HG02588 (cell line): ENCODE measurements around the gene EFCAB6.

Experiments used
- ATAC-seq: cut with Tn5 transposase; IDR thresholded peaks from one replicate; pipeline ENCODE4 v1.9.1; 2021; ENCODE audit warnings: mild to moderate bottlenecking, moderate library complexity; ENCODE audit not compliant: unreplicated experiment

EFCAB6 gene

GRCh38 chr22:43533656-43534428, 278.3 kb downstream of the EFCAB6 start:
- ATAC-seq: no peak

- no peak for ATAC-seq
These were observed 279.0 kb downstream of the EFCAB6 start for GRCh38 chr22:43533156-43533530.

DNA sequence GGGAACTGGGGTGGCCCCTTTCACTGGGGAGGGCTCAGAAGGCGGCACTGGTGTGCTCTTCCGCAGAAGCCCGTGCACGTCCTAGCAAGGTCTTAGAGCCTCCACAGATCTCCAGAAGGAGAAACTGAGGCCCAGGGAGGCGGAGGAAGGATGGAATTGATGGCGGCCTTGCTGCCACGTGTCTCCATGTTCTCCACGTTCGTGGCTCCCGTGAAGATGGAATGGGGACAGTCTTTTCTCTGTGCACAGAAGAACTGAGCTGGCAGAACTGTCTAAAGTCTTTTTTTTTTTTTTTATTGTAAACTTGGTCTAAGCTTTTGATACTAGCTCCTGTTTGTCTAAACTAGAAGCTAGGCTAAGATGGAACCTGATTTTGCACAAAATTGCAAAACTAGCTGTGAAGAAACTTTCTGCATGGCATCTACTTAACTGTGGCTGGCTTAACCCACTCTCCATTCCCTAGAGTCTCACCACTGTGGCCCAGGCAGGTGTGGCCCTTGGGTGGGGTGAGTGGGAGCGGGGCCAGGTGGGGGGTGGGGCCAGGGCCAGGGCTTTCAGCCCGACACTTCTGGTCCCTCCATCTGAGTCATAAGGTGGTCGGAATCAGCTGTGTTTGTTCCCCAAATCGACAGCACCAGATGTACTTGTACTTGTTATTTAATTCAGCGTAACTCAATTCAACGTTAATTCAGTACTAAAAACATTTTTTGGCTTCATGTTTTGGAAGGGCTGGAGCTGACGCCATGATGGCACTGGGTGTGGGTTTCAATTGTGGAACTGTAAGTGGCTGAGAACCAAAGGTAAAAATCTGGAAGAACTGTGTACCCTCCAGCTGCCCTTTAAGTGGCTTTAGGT, 279.6 kb downstream of the EFCAB6 start:
- no peak for ATAC-seq

DNA sequence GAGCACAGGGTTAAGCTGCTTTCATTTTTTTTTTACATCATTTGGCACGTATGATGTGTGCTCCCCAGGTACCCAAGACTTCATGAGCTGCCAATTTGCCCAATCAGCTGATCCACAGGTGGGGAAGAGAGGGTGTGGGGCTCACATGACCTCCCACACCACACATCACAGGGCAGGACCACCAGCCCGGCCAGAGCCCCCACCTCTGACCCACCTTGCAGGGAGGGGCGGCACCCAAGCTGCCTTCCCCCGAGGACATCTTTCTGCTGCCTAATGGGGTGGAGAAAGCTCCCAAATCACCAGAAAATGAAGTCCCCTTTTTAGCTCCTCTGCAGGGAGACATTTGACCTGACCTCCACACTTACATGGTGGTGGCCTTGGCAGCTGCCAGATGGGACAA, 280.5 kb downstream of the EFCAB6 start:
- no peak for ATAC-seq

DNA sequence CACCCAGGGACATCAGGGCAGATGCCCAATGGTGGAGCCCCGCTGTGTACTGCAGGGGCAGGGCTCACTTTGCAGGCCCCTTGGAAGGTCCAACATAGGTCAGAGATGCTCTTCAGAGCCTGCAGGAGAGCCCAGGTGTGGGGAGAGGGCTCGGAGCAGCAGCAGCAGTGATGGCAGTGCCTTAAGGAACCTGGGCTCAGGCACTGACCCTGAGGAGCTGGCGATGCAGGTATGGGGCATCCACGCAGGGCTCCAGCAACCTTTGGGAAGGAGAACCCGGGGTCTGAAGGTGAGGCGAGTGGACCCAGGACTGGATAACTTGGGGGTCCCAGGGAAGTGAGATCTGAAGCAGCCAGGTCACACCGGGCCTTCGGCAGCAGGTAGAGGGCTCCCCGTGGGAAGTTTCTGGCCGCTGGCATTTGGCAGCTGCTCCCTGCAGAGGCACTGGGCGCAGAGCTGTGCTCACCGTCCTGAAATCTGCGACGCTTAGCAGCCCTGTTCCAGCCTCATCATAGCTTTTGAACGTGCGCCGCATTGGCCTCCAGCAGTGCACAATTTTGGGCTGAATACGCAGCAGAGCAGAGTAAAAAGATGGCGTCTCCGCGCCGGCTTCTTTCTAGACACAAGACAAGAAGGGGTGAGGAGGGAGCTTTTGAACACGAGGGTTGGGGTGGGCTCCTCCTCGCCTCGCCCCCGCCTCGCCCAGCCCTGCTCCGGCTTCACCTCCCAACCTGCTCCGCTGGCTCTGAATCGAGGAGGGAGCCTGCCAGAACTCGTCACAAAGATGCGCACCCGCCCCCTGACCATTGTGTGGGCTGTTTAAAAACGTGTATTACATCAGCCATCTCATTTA, 281.5 kb downstream of the EFCAB6 start:
- no peak for ATAC-seq

DNA sequence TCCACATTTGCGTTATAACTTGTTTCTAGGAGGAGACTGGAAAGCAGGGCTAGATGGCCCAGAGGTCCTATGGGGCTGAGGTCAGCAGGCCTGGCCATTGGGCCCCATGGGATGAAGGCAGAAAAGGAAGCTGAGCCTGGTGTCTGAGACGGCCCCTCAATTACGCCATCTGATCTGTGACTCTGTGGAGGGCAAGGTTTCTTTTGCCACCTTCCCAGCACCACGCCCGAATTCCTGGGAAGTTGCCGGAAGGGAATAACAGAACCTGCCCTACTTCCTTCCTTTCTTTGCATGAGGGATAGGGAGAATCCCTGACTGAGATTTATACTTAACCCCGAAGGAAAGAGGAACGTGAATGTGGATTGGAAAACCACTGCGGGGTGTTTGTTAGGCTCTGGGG, 282.2 kb downstream of the EFCAB6 start:
- no peak for ATAC-seq

DNA sequence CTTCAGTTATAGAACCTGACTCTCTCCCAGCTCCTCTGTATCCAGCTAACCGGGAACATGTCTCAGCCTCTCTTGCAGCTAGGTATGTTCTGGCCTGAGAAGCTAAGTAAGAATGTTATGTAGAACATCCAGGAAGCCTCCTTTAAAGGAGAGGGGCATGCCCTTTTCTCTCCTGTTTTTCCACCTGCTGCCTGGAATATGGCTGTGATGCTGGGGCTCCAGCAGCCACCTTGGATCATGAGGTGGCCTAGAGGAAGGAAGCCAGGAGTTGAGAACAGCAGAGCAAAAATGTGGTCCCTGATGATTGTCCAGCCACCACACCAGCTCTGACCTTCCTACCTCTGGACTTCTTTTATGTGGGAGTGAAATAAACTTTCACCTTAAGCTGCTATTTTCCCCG, 282.6 kb downstream of the EFCAB6 start:
- ATAC-seq: no peak

DNA sequence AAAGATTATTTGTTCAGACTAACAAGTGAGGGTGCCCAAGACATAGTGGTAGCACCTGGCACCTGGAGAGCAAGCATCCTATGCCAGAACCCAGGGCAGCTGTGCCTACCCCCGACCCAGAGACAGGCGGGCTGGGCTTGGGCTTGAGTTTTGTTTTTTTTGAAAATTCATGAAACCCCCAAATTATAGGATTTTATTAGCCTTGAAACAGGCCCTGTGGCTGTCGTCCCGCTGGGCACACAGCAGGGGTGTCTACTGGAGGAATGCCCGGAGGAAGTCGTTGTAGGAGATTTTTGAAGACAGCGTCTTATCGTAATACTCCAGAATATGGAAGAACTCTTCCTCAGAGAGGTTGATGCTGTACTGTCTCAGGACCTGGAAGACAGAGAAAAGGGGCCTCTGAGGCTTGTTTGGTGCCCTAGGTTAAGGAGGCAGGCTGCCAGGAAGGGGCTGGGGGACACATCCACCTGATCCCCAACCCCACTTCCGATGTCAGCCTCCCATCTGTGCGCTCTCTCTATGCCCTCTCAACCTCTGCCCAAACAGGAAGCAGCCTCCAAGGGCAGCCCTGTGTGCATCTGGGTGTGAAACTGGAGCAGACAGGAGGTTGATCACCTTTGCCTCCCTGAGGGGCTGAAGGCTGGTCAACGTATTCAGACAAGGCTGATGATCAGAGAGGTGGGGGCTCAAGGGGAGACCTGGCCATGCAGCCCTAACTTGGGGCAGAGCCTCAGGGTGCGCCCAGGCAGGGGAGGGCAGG, 283.3 kb downstream of the EFCAB6 start:
- no peak for ATAC-seq

GRCh38 chr22:43526946-43527345, 285.2 kb downstream of the EFCAB6 start:
- ATAC-seq: no peak

GRCh38 chr22:43526117-43526655, 285.9 kb downstream of the EFCAB6 start:
- ATAC-seq: no peak

DNA sequence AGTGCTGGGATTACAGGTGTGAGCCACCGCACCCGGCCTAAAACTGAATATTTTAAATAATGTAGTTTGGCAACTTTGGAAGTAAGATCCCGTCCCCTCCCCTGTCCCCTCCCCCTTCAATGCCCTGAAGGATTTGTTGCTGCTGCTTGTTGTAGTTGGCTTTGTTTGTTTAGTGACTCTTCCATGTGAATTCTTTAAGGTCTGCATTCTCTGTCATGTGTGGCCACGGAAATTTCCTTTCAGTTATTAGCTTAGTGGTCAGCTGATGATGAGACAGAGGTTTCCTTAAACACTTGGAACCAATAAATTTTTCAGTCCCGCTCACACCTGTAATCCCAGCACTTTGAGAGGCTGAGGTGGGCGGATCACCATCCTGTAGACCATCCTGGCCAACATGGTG, 290.4 kb downstream of the EFCAB6 start:
- no peak for ATAC-seq

DNA sequence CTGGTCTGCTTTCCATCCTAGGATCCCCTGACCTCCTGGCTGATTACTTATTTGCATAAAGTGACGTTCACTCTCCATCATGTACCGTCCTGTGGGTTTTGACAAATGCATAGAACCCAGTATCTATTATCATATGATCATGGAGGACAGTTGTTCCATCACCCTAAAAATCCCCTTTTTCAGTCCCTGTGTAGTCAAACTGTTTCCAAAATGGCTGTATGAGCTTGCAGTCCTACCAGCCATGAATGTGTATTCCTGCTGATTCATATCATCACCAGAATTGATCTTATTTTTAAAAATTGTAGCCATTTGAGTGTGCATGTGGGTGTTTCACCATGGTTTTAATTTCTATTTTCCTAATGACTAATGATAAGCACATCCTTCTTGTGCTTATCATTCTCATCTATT, 291.5 kb downstream of the EFCAB6 start:
- ATAC-seq: no peak

GRCh38 chr22:43516996-43517635, 295.0 kb downstream of the EFCAB6 start:
- ATAC-seq: no peak

GRCh38 chr22:43516386-43516785, 295.7 kb downstream of the EFCAB6 start:
- ATAC-seq: no peak

- no peak for ATAC-seq
These were observed 296.2 kb downstream of the EFCAB6 start for GRCh38 chr22:43515902-43516301.

DNA sequence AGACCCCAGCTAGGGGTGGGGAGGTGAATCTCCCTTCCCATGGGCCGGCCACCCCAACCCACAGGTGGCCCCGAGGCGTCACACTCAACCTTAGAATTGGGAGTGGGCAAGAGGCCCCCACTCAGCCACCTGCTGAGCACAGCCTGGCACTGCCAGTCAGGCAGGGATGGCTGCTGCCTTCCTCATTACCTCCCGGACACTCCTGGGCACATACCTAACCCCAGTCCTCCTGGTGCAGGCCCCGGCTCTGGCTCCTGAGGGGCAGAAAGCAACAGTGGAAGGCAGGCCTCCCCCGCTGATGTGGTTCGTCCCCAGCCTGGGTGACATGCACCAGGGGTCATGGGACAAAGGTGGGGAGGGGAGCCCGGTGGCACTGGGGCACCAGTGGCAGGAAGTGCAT, 296.7 kb downstream of the EFCAB6 start:
- ATAC-seq: no peak

GRCh38 chr22:43514476-43515157, 297.5 kb downstream of the EFCAB6 start:
- no peak for ATAC-seq

DNA sequence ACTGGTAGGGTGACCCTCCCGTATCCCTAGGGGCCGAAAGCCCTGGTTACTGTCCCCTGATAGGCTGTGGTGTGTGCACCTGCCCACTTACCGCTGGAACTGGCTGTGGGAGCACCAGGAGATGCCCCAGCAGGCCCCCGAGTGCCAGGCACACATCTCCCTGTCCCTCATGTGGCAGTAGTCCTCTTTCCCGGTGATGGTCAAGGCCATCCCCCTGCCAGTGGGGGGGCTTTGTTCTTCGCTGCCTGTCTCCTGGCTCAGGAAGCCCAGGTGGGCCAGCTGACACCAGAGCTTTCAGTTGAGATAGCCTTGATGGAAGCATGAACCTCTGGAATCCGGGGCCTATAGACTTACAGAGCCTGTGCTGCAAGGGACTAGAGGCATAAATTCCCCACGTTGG, 299.8 kb downstream of the EFCAB6 start:
- ATAC-seq: no peak

DNA sequence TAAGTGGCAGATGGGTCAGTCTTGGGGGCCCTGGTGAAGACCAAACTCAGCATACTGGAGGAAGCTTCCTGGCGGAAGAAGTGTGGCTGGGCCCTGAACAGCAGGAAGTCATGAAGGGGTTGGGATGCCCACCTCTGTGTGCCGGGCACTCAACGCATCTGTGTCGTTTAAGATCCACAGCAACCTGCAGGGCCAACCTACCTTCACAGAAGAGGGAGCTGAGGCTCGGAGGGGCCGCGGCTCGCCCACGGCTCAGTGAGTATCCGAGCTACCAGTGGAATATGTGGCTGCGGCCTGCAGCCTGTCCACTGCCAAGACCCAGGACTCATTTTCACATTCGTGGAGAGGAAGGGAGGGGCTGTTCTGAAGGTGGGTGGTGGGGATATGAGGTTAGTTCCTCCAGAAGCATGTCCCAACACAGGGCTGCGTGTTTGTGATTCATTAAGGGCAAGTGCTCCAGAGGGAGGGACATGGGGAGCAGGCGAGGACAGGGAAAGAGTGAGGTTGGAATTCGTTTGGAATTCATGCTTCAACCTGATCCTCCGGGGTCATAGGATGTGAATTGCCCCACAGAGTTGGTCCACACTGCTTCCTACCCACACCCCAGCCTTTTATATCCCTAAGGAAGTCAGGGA, 300.7 kb downstream of the EFCAB6 start:
- ATAC-seq: no peak
